HL-60 (cell line): ENCODE data around the gene ADGRL3.

Experiments used
- DNase-seq, 2 experiments: peaks; one replicate each; pipeline ENCODE4 v3.0.0-alpha.2; 2010 to 2020; ENCODE audit warnings: low read depth in 1 of 2, low spot score in 1 of 2
- H3K27ac ChIP-seq: fragments of 250-450 bp; sonication (Bioruptor Pico); replicated peaks from 2 replicates; pipeline ENCODE4 v1.5.1; 2020; ENCODE audit warnings: mild to moderate bottlenecking, moderate library complexity
- H3K27me3 ChIP-seq: fragments of 250-450 bp; sonication (Bioruptor Pico); 2 replicates; pipeline ENCODE4 v1.5.1; 2021; ENCODE audit warnings: mild to moderate bottlenecking, moderate library complexity; ENCODE audit not compliant: insufficient read depth, poor library complexity, severe bottlenecking
- H3K4me3 ChIP-seq: replicated peaks from 2 replicates; pipeline ENCODE4 v1.5.1; 2011; ENCODE audit warnings: mild to moderate bottlenecking, control low read depth, low read length; ENCODE audit not compliant: insufficient read depth
- CTCF ChIP-seq: IDR thresholded peaks from one replicate; pipeline ENCODE4 v1.5.1; 2011; ENCODE audit warnings: low read length, control low read depth, inconsistent platforms; ENCODE audit not compliant: insufficient read depth
- GABPA ChIP-seq: IDR thresholded peaks from 2 replicates; pipeline ENCODE4 v1.6.1; 2012; ENCODE audit warnings: low read depth
- POLR2AphosphoS5 ChIP-seq: IDR thresholded peaks from 2 replicates; pipeline ENCODE4 v1.6.1; 2012; ENCODE audit warnings: low read depth
- REST ChIP-seq: IDR thresholded peaks from 2 replicates; pipeline ENCODE4 v1.6.1; 2012; ENCODE audit warnings: low read depth; ENCODE audit not compliant: insufficient replicate concordance
- SPI1 ChIP-seq: IDR thresholded peaks from 2 replicates; pipeline ENCODE4 v1.6.1; 2012; ENCODE audit warnings: low read depth, mild to moderate bottlenecking, borderline replicate concordance

Gene ADGRL3

DNA sequence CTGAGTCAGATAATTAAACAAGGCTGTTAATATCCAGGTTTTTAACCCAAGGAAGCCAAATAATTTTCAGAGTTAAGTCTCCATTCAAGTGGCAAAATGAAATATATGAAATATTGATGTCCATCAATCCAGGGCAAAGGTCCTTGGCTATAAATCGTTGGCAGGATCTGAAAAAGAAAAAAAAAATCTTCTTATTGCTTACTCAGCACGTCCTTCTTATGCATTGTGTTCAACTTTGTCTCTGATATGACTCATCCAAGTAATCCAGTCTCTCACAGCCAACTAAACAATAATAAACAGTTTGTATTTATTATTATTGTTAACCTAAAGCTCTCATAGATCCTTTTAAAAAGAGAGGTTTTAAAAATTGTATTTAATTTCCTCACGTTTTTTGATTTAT, 851.2 kb downstream of the ADGRL3 start:
- no peak for TF ChIP-seq REST
- TF ChIP-seq SPI1 = no peak
- H3K27ac ChIP-seq = no peak overlapping the region
- no peak for DNase-seq
- H3K27me3 ChIP-seq = no peaks in the 10 kb centered on the region
- no peak overlapping the region for H3K4me3 ChIP-seq

GRCh38 chr4:62053974-62054373, 853.8 kb downstream of the ADGRL3 start:
- Histone ChIP-seq H3K27ac (no peak overlapping the region), H3K4me3 (no peak overlapping the region), H3K27me3 (no peaks in the 10 kb centered on the region)
- no peak for TF ChIP-seq REST
- TF ChIP-seq SPI1 = no peak
- no peak for TF ChIP-seq GABPA
- no peak for TF ChIP-seq POLR2AphosphoS5
- no peak for TF ChIP-seq CTCF
- no peak for DNase-seq

- TF ChIP-seq POLR2AphosphoS5 (no peak), GABPA (no peak), SPI1 (no peak), CTCF (no peak), REST (no peak)
- DNase-seq = no peak
- no peaks in the 10 kb centered on the region for H3K27me3 ChIP-seq
- H3K27ac ChIP-seq = no peak overlapping the region
- no peak overlapping the region for H3K4me3 ChIP-seq
These were observed 856.9 kb downstream of the ADGRL3 start for GRCh38 chr4:62057031-62057430.

DNA sequence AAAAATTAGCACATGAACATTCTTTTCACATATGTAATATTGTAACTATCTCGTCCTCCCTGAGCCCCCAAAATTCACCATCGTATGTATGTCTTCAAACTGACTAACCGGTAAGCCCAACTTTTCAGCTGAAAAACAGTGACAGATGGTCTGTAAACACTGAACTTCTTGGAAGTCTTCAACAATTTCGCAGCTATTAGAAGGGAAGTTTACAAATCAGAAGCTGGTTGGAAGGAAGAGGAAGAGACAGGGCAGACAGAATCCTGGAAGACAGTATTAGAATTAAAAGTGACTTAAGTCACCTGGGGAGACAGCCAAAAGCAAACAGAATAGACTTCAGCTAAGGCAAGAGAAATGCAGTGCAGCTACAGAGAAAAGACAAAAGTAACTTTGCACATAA, 858.4 kb downstream of the ADGRL3 start:
- H3K27ac ChIP-seq = no peak overlapping the region
- no peaks in the 10 kb centered on the region for H3K27me3 ChIP-seq
- H3K4me3 ChIP-seq = no peak overlapping the region
- no peak for DNase-seq
- TF ChIP-seq REST = no peak
- TF ChIP-seq CTCF = no peak
- TF ChIP-seq SPI1 = no peak
- TF ChIP-seq GABPA = no peak
- no peak for TF ChIP-seq POLR2AphosphoS5
